ENCODE results near the gene EGR4.

DNA sequence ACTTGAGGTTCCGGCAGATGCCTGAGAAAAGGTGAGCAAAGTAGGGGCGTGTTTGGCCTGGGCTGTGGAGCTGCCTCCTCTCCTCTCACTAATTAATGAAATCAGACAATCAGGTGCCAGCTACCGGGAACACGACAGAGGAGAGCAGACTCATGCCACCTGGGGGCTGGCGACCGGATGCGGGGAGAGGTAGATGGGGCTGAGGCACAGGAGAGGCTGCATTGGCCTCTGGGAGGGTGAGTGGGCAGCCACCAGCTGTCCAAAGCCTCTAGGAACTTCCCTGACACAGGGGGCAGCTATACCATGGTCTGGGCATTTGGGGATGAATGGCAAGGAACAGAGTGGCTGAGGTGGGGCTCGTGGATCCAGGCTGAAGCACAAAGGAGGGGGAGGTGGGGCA is 34.1 kb downstream of the EGR4 start:
- TF ChIP-seq, protein P1, sequence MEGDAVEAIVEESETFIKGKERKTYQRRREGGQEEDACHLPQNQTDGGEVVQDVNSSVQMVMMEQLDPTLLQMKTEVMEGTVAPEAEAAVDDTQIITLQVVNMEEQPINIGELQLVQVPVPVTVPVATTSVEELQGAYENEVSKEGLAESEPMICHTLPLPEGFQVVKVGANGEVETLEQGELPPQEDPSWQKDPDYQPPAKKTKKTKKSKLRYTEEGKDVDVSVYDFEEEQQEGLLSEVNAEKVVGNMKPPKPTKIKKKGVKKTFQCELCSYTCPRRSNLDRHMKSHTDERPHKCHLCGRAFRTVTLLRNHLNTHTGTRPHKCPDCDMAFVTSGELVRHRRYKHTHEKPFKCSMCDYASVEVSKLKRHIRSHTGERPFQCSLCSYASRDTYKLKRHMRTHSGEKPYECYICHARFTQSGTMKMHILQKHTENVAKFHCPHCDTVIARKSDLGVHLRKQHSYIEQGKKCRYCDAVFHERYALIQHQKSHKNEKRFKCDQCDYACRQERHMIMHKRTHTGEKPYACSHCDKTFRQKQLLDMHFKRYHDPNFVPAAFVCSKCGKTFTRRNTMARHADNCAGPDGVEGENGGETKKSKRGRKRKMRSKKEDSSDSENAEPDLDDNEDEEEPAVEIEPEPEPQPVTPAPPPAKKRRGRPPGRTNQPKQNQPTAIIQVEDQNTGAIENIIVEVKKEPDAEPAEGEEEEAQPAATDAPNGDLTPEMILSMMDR (IDR thresholded peaks at IDR 0.05), result no peak
- TF ChIP-seq EP300 (IDR thresholded peaks at IDR 0.05; ENCODE audit: borderline replicate concordance in 1 of 2, low read depth in 1 of 2, low read length in 1 of 2) (no peak), POLR2AphosphoS5 (IDR thresholded peaks at IDR 0.05; ENCODE audit: low read depth, low read length) (no peak), MXI1 (IDR thresholded peaks at IDR 0.05; ENCODE audit: low read depth, low read length) (no peak), MEF2A (IDR thresholded peaks at IDR 0.05; ENCODE audit: borderline replicate concordance, low read depth) (no peak), YY1 (IDR thresholded peaks at IDR 0.05; ENCODE audit: low read depth) (no peak), JUND (IDR thresholded peaks at IDR 0.05) (no peak), REST (IDR thresholded peaks at IDR 0.05; ENCODE audit: low read depth, low read length) (no peak), FOXJ3 (CRISPR knock-in tag; IDR thresholded peaks at IDR 0.05) (no peak), RFX5 (IDR thresholded peaks at IDR 0.05; ENCODE audit: low read length) (no peak), RXRA (IDR thresholded peaks at IDR 0.05; ENCODE audit: borderline replicate concordance, low read depth) (no peak), EZH2phosphoT487 (IDR thresholded peaks at IDR 0.05; ENCODE audit: borderline replicate concordance, low read depth) (no peak)
- TF ChIP-seq, protein P2, sequence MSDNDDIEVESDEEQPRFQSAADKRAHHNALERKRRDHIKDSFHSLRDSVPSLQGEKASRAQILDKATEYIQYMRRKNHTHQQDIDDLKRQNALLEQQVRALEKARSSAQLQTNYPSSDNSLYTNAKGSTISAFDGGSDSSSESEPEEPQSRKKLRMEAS (IDR thresholded peaks at IDR 0.05; ENCODE audit: low read depth), result no peak
- TF ChIP-seq, protein P3, sequence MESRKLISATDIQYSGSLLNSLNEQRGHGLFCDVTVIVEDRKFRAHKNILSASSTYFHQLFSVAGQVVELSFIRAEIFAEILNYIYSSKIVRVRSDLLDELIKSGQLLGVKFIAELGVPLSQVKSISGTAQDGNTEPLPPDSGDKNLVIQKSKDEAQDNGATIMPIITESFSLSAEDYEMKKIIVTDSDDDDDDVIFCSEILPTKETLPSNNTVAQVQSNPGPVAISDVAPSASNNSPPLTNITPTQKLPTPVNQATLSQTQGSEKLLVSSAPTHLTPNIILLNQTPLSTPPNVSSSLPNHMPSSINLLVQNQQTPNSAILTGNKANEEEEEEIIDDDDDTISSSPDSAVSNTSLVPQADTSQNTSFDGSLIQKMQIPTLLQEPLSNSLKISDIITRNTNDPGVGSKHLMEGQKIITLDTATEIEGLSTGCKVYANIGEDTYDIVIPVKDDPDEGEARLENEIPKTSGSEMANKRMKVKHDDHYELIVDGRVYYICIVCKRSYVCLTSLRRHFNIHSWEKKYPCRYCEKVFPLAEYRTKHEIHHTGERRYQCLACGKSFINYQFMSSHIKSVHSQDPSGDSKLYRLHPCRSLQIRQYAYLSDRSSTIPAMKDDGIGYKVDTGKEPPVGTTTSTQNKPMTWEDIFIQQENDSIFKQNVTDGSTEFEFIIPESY (IDR thresholded peaks at IDR 0.05; ENCODE audit: borderline replicate concordance, low read depth), result no peak
